HEK293 (cell line): ENCODE measurements around the gene ERBB4.

Experiments
- CTCF ChIA-PET: fragments of 350-600 bp; formaldehyde crosslinking; extraction: SDS; loops from one replicate; lab custom pipeline; 2021; ENCODE audit warnings: antibody characterized with exemption; lab: Yijun Ruan, JAX
- POLR2A ChIA-PET: fragments of 300-600 bp; formaldehyde crosslinking; extraction: SDS; loops from one replicate; lab custom pipeline; 2020; ENCODE audit warnings: antibody characterized with exemption, inconsistent platforms; lab: Yijun Ruan, JAX
- H3K27ac ChIP-seq: fragments of 200-500 bp; sonication (Bioruptor generic); 2 replicates; pipeline ENCODE4 v1.5.1; 2014; ENCODE audit warnings: low read depth, low read length, control low read depth, inconsistent platforms; ENCODE audit errors: extremely low read depth
- H3K36me3 ChIP-seq, 2 experiments: fragments of 200-500 bp in 1 of 2; sonication (Bioruptor generic) in 1 of 2; 1 replicate in 1 of 2; 2 replicates in 1 of 2; pipeline ENCODE4 v1.5.1; 2014 to 2017; ENCODE audit warnings: inconsistent platforms in 2 of 2, low read length in 2 of 2; ENCODE audit not compliant: control insufficient read depth in 2 of 2, insufficient read depth in 1 of 2
- H3K4me1 ChIP-seq: fragments of 200-500 bp; sonication (Bioruptor generic); 2 replicates; pipeline ENCODE4 v1.5.1; 2014; ENCODE audit warnings: mild to moderate bottlenecking, low read length, inconsistent platforms; ENCODE audit not compliant: control insufficient read depth, insufficient read depth
- H3K4me3 ChIP-seq: 2 replicates; pipeline ENCODE4 v1.5.1; 2011; ENCODE audit warnings: low read depth, mild to moderate bottlenecking, control low read depth, low read length, moderate library complexity
- H3K9me3 ChIP-seq: fragments of 200-500 bp; sonication (Bioruptor generic); 2 replicates; pipeline ENCODE4 v1.5.1; 2014; ENCODE audit warnings: low read depth, low read length, inconsistent platforms; ENCODE audit not compliant: control insufficient read depth, insufficient read depth
- GLI2 ChIP-seq: fragments of 450-650 bp; formaldehyde crosslinking; IDR thresholded peaks from 2 replicates; pipeline ENCODE4; 2017; ENCODE audit warnings: missing biosample characterization, missing genetic modification characterization, low read depth, borderline replicate concordance
- IKZF3 ChIP-seq: fragments of 450-650 bp; IDR thresholded peaks from 2 replicates; pipeline ENCODE4 v1.5.0; 2018; ENCODE audit warnings: missing biosample characterization, mild to moderate bottlenecking, missing genetic modification characterization, moderate library complexity
- KLF10 ChIP-seq: fragments of 450-650 bp; IDR thresholded peaks from 2 replicates; pipeline ENCODE4 v1.5.1; 2018; ENCODE audit warnings: missing biosample characterization, mild to moderate bottlenecking, missing genetic modification characterization
- KLF9 ChIP-seq: fragments of 450-650 bp; formaldehyde crosslinking; IDR thresholded peaks from 2 replicates; pipeline ENCODE4 v1.5.1; 2016; ENCODE audit warnings: missing biosample characterization, missing genetic modification characterization, low read depth
- OVOL3 ChIP-seq: fragments of 450-650 bp; formaldehyde crosslinking; IDR thresholded peaks from 2 replicates; pipeline ENCODE4 v1.5.1; 2016; ENCODE audit warnings: missing biosample characterization, missing genetic modification characterization
- ZBTB1 ChIP-seq: fragments of 450-650 bp; formaldehyde crosslinking; IDR thresholded peaks from 2 replicates; pipeline ENCODE4 v1.5.1; 2016; ENCODE audit warnings: missing biosample characterization, missing genetic modification characterization
- ZNF121 ChIP-seq: fragments of 450-650 bp; formaldehyde crosslinking; IDR thresholded peaks from 2 replicates; pipeline ENCODE4 v1.5.1; 2016; ENCODE audit warnings: missing biosample characterization, missing genetic modification characterization
- ZNF146 ChIP-seq: fragments of 450-650 bp; formaldehyde crosslinking; IDR thresholded peaks from 2 replicates; pipeline ENCODE4 v1.5.1; 2016; ENCODE audit warnings: missing biosample characterization, missing genetic modification characterization
- ZNF354C ChIP-seq: fragments of 450-650 bp; formaldehyde crosslinking; IDR thresholded peaks from 2 replicates; pipeline ENCODE4 v1.5.1; 2016; ENCODE audit warnings: missing biosample characterization, missing genetic modification characterization, low read depth, borderline replicate concordance
- ZNF391 ChIP-seq: fragments of 450-650 bp; formaldehyde crosslinking; IDR thresholded peaks from 2 replicates; pipeline ENCODE4 v1.5.1; 2016; ENCODE audit warnings: low read depth, missing biosample characterization, missing genetic modification characterization, borderline replicate concordance
- ZNF416 ChIP-seq: fragments of 450-650 bp; formaldehyde crosslinking; IDR thresholded peaks from 2 replicates; pipeline ENCODE4 v1.5.1; 2016; ENCODE audit warnings: missing biosample characterization, missing genetic modification characterization
- ZNF433 ChIP-seq: fragments of 450-650 bp; formaldehyde crosslinking; IDR thresholded peaks from 2 replicates; pipeline ENCODE4 v1.5.1; 2016; ENCODE audit warnings: missing biosample characterization, missing genetic modification characterization, low read depth
- ZNF501 ChIP-seq: fragments of 450-650 bp; formaldehyde crosslinking; IDR thresholded peaks from 2 replicates; pipeline ENCODE4 v1.5.1; 2016; ENCODE audit warnings: missing biosample characterization, missing genetic modification characterization
- ZNF548 ChIP-seq: fragments of 450-650 bp; formaldehyde crosslinking; IDR thresholded peaks from 2 replicates; pipeline ENCODE4 v1.5.1; 2016; ENCODE audit warnings: missing biosample characterization, missing genetic modification characterization
- ZNF571 ChIP-seq: fragments of 450-650 bp; formaldehyde crosslinking; IDR thresholded peaks from 2 replicates; pipeline ENCODE4 v1.5.0; 2017; ENCODE audit warnings: missing biosample characterization, missing genetic modification characterization
- ZNF585B ChIP-seq: fragments of 450-650 bp; formaldehyde crosslinking; IDR thresholded peaks from 2 replicates; pipeline ENCODE4 v1.5.1; 2016; ENCODE audit warnings: missing biosample characterization, missing genetic modification characterization
- ZNF658 ChIP-seq: fragments of 450-650 bp; formaldehyde crosslinking; IDR thresholded peaks from 2 replicates; pipeline ENCODE4; 2016; ENCODE audit warnings: missing biosample characterization, missing genetic modification characterization
- ZNF664 ChIP-seq: fragments of 450-650 bp; formaldehyde crosslinking; IDR thresholded peaks from 2 replicates; pipeline ENCODE4 v1.5.1; 2016; ENCODE audit warnings: missing biosample characterization, missing genetic modification characterization
- ZNF768 ChIP-seq: fragments of 450-650 bp; formaldehyde crosslinking; IDR thresholded peaks from 2 replicates; pipeline ENCODE4 v1.5.1; 2018; ENCODE audit warnings: missing biosample characterization, mild to moderate bottlenecking, missing genetic modification characterization
- ZNF777 ChIP-seq: fragments of 450-650 bp; formaldehyde crosslinking; IDR thresholded peaks from 2 replicates; pipeline ENCODE4 v1.5.1; 2017; ENCODE audit warnings: missing biosample characterization, missing genetic modification characterization, borderline replicate concordance
- ZNF830 ChIP-seq: fragments of 450-650 bp; IDR thresholded peaks from 2 replicates; pipeline ENCODE4 v1.5.0; 2018; ENCODE audit warnings: missing biosample characterization, missing genetic modification characterization, low read depth, mild to moderate bottlenecking, moderate library complexity
- ZNF837 ChIP-seq: fragments of 450-650 bp; formaldehyde crosslinking; IDR thresholded peaks from 2 replicates; pipeline ENCODE4 v1.5.1; 2016; ENCODE audit warnings: missing biosample characterization, missing genetic modification characterization
- TF ChIP-seq, protein P1 (sequence below): fragments of 450-650 bp; formaldehyde crosslinking; IDR thresholded peaks from 2 replicates; pipeline ENCODE4 v1.5.1; 2016; ENCODE audit warnings: missing biosample characterization, missing genetic modification characterization
- TF ChIP-seq, protein P2 (sequence below): fragments of 450-650 bp; formaldehyde crosslinking; IDR thresholded peaks from 2 replicates; pipeline ENCODE4 v1.5.1; 2016; ENCODE audit warnings: missing biosample characterization, missing genetic modification characterization
- TF ChIP-seq, protein P3 (sequence below): fragments of 450-650 bp; formaldehyde crosslinking; IDR thresholded peaks from 2 replicates; pipeline ENCODE4 v1.5.1; 2016; ENCODE audit warnings: missing biosample characterization, missing genetic modification characterization
- TF ChIP-seq, protein P4 (sequence below): fragments of 450-650 bp; formaldehyde crosslinking; IDR thresholded peaks from 2 replicates; pipeline ENCODE4 v1.5.1; 2016; ENCODE audit warnings: missing biosample characterization, missing genetic modification characterization

Gene ERBB4

DNA sequence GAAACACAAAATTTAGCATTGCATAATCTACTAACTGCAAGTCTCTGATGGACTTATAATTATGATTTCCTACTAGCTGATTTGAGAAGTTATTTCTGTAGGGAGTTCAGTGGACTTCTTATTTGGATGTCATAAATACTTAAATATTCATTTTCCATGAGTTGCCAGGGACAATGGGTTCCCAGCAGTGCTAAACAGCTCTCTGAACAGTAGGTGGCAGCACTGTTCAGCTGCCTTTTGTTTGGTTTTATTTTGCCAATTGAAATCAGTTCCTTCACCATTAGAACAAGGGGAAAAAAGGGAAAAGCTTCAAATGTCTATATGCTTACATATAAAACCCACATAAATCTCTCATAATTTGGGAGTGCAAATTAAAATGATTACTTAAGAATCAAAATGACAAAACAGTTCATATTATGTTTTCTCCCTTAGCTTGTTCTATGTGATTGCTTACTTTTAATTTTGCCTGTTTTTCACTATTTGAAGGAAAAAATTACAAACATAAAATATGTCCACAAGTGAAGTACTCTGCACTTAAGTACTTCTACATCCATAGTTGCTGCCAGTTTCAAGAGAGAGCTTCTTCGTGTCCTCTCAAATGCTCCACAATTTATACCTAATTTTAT, 1083.3 kb downstream of the ERBB4 start (continued):
- TF ChIP-seq ZNF768 (tag by site-specific recombination) (no peak), ZNF146 (tag by site-specific recombination) (no peak), OVOL3 (no peak), ZNF433 (tag by site-specific recombination) (no peak), ZNF121 (tag by site-specific recombination) (no peak), ZNF354C (tag by site-specific recombination) (no peak), ZNF501 (no peak), GLI2 (no peak), ZNF548 (no peak), ZNF585B (tag by site-specific recombination) (no peak), ZNF571 (tag by site-specific recombination) (no peak)
- TF ChIP-seq, protein P1, sequence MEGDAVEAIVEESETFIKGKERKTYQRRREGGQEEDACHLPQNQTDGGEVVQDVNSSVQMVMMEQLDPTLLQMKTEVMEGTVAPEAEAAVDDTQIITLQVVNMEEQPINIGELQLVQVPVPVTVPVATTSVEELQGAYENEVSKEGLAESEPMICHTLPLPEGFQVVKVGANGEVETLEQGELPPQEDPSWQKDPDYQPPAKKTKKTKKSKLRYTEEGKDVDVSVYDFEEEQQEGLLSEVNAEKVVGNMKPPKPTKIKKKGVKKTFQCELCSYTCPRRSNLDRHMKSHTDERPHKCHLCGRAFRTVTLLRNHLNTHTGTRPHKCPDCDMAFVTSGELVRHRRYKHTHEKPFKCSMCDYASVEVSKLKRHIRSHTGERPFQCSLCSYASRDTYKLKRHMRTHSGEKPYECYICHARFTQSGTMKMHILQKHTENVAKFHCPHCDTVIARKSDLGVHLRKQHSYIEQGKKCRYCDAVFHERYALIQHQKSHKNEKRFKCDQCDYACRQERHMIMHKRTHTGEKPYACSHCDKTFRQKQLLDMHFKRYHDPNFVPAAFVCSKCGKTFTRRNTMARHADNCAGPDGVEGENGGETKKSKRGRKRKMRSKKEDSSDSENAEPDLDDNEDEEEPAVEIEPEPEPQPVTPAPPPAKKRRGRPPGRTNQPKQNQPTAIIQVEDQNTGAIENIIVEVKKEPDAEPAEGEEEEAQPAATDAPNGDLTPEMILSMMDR (tag by site-specific recombination): peak; percentile 32
- TF ChIP-seq, protein P2, sequence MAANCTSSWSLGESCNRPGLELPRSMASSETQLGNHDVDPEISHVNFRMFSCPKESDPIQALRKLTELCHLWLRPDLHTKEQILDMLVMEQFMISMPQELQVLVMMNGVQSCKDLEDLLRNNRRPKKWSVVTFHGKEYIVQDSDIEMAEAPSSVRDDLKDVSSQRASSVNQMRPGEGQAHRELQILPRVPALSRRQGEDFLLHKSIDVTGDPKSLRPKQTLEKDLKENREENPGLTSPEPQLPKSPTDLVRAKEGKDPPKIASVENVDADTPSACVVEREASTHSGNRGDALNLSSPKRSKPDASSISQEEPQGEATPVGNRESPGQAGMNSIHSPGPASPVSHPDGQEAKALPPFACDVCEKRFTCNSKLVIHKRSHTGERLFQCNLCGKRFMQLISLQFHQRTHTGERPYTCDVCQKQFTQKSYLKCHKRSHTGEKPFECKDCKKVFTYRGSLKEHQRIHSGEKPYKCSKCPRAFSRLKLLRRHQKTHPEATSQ (tag by site-specific recombination): no peak

DNA sequence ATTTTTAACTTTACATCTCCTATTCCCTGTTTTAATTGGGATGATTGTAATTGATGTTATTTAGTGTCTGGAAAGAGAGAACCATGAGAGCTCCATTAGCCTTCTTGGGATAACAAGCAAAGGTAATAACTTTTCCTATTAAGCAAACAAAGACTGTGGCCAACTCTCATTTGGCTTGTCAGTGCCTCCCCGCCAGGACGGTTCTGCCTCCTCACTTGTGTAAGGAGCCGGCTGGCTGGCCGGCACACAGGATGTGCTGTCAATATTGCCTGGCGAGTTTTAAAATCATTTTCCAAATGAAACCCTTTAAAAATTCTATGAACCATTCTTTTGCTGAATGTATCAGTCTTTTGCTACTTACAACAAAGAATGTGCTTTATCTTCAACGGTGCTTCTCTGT, 1083.9 kb downstream of the ERBB4 start:
- POLR2A ChIA-PET: no interaction called here
- Histone ChIP-seq H3K9me3 (no peaks in the 10 kb centered on the region), H3K36me3 (no peaks in the 10 kb centered on the region)
- TF ChIP-seq ZBTB1 (tag by site-specific recombination) (no peak), ZNF391 (tag by site-specific recombination) (no peak), ZNF830 (tag by site-specific recombination) (no peak), KLF9 (no peak), KLF10 (tag by site-specific recombination) (no peak), ZNF658 (tag by site-specific recombination) (no peak), ZNF664 (tag by site-specific recombination) (no peak), IKZF3 (tag by site-specific recombination) (no peak), ZNF777 (tag by site-specific recombination) (no peak), ZNF837 (tag by site-specific recombination) (no peak), ZNF416 (tag by site-specific recombination) (no peak), ZNF146 (tag by site-specific recombination) (no peak)
- TF ChIP-seq, protein P3, sequence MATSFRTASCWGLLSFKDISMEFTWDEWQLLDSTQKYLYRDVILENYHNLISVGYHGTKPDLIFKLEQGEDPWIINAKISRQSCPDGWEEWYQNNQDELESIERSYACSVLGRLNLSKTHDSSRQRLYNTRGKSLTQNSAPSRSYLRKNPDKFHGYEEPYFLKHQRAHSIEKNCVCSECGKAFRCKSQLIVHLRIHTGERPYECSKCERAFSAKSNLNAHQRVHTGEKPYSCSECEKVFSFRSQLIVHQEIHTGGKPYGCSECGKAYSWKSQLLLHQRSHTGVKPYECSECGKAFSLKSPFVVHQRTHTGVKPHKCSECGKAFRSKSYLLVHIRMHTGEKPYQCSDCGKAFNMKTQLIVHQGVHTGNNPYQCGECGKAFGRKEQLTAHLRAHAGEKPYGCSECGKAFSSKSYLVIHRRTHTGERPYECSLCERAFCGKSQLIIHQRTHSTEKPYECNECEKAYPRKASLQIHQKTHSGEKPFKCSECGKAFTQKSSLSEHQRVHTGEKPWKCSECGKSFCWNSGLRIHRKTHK (tag by site-specific recombination): no peak
- TF ChIP-seq, protein P1 (tag by site-specific recombination): no peak
- TF ChIP-seq, protein P2 (tag by site-specific recombination): no peak
- TF ChIP-seq, protein P4, sequence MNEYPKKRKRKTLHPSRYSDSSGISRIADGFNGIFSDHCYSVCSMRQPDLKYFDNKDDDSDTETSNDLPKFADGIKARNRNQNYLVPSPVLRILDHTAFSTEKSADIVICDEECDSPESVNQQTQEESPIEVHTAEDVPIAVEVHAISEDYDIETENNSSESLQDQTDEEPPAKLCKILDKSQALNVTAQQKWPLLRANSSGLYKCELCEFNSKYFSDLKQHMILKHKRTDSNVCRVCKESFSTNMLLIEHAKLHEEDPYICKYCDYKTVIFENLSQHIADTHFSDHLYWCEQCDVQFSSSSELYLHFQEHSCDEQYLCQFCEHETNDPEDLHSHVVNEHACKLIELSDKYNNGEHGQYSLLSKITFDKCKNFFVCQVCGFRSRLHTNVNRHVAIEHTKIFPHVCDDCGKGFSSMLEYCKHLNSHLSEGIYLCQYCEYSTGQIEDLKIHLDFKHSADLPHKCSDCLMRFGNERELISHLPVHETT: no peak
- TF ChIP-seq, all 188 proteins: peak for 0
- Histone ChIP-seq H3K4me3 (no peak overlapping the region), H3K27ac (no peak overlapping the region), H3K4me1 (no peaks in the 10 kb centered on the region)
- CTCF ChIA-PET: interaction anchor here (0.6 to 3.5 kb wide), 30 partner anchors 8 to 1791 kb away, joined by 3 to 26 read pairs (median 4); no protein-coding TSS in a partner anchor
